H1 (cell line): ENCODE data around the gene HMGN3. TPM values are rescaled to one million over a fixed set of nuclear protein-coding genes. Genes with fewer than 3 reads are reported as not detected.

Experiments
- CTCF ChIA-PET: fragments of 300-600 bp; sonication (Branson Sonifier 250); formaldehyde crosslinking; loops from one replicate; lab custom pipeline; 2021; ENCODE audit not compliant: partially characterized antibody; lab: Charles Lee
- POLR2A ChIA-PET: fragments of 300-600 bp; sonication (Branson Sonifier 250); formaldehyde crosslinking; loops from one replicate; lab custom pipeline; 2021; ENCODE audit warnings: inconsistent platforms; ENCODE audit not compliant: partially characterized antibody; lab: Charles Lee
- DNase-seq, 2 experiments: peaks; one replicate each; pipeline versions ENCODE4 v3.0.0 to v3.0.0-alpha.2; 2010 to 2022; ENCODE audit warnings: low spot score in 2 of 2, low read depth in 1 of 2, mixed read lengths in 1 of 2
- FAIRE-seq: peaks from 2 replicates; lab custom pipeline; 2011; peaks lifted over from hg19 to GRCh38; lab: Jason Lieb, UNC
- H2AFZ ChIP-seq: 2 replicates; pipeline ENCODE4 v1.8.1; 2012; ENCODE audit warnings: low read length, inconsistent platforms
- H2AK5ac ChIP-seq: 2 replicates; pipeline ENCODE4 v1.6.1; 2013; ENCODE audit warnings: low read depth, low read length
- H2BK120ac ChIP-seq: replicated peaks from 2 replicates; pipeline ENCODE3; 2013; ENCODE audit warnings: low read depth, low read length, inconsistent platforms
- H2BK12ac ChIP-seq: 2 replicates; pipeline ENCODE4 v1.6.1; 2013; ENCODE audit warnings: low read depth, low read length
- H2BK15ac ChIP-seq: 2 replicates; pipeline ENCODE4 v1.6.1; 2013; ENCODE audit warnings: low read length
- H2BK20ac ChIP-seq: 2 replicates; pipeline ENCODE4 v1.6.1; 2013; ENCODE audit warnings: low read length
- H2BK5ac ChIP-seq: 2 replicates; pipeline ENCODE4 v1.6.1; 2013; ENCODE audit warnings: low read depth, low read length
- H3K14ac ChIP-seq: 2 replicates; pipeline ENCODE4 v1.6.1; 2013; ENCODE audit warnings: inconsistent platforms; ENCODE audit not compliant: insufficient read length
- H3K18ac ChIP-seq: 2 replicates; pipeline ENCODE4 v1.6.1; 2013; ENCODE audit warnings: low read length; ENCODE audit errors: extremely low read depth
- H3K23ac ChIP-seq: 2 replicates; pipeline ENCODE4 v1.6.1; 2013; ENCODE audit warnings: inconsistent platforms; ENCODE audit not compliant: insufficient read length
- H3K23me2 ChIP-seq: 2 replicates; pipeline ENCODE4 v1.6.1; 2013; ENCODE audit warnings: low read depth, low read length
- H3K27ac ChIP-seq: 2 replicates; pipeline ENCODE4 v1.6.1; 2011; ENCODE audit warnings: low read depth, low read length, inconsistent platforms
- H3K27me3 ChIP-seq, 4 experiments: replicated peaks in 1 of 4; 1 replicate in 1 of 4; 2 replicates in 3 of 4; pipeline versions ENCODE4 v1.6.1 to v1.8.1; 2011 to 2013; ENCODE audit warnings: low read length in 3 of 4, mild to moderate bottlenecking in 3 of 4, inconsistent platforms in 2 of 4, mixed read lengths in 2 of 4, moderate library complexity in 1 of 4; ENCODE audit not compliant: control insufficient read depth in 3 of 4, insufficient read depth in 3 of 4; ENCODE audit errors: extremely low read depth in 1 of 4
- H3K36me3 ChIP-seq, 4 experiments: 2 replicates each; pipeline versions ENCODE4 v1.6.1 to v1.8.1; 2011 to 2013; ENCODE audit warnings: mild to moderate bottlenecking in 4 of 4, low read length in 3 of 4, moderate library complexity in 2 of 4, control low read depth in 1 of 4, inconsistent platforms in 1 of 4; ENCODE audit not compliant: insufficient read depth in 4 of 4, control insufficient read depth in 2 of 4
- H3K4ac ChIP-seq: replicated peaks from 2 replicates; pipeline ENCODE3; 2013; ENCODE audit warnings: low read length, low read depth, mixed read lengths, inconsistent platforms; ENCODE audit not compliant: insufficient read length
- H3K4me1 ChIP-seq, 4 experiments: replicated peaks in 1 of 4; 1 replicate in 1 of 4; 2 replicates in 3 of 4; pipeline versions ENCODE4 v1.6.1 to v1.8.1; 2011 to 2013; ENCODE audit warnings: low read length in 3 of 4, inconsistent platforms in 2 of 4, mixed read lengths in 1 of 4; ENCODE audit not compliant: insufficient read depth in 4 of 4, control insufficient read depth in 3 of 4
- H3K4me2 ChIP-seq, 2 experiments: 2 replicates each; pipeline versions ENCODE4 v1.6.1 to v1.8.1; 2011 to 2013; ENCODE audit warnings: low read depth in 2 of 2, low read length in 2 of 2, control low read depth in 1 of 2, inconsistent platforms in 1 of 2, mild to moderate bottlenecking in 1 of 2; ENCODE audit not compliant: insufficient read depth in 1 of 2
- H3K4me3 ChIP-seq, 4 experiments: fragments of 200-600, 300-600 bp in 1 of 4; sonication (generic), shearing (Covaris generic), sonication (Bioruptor Twin) in 1 of 4; 2 replicates each; pipeline versions ENCODE4 v1.5.1 to v1.8.1; 2011 to 2016; ENCODE audit warnings: low read length in 4 of 4, low read depth in 3 of 4, control low read depth in 2 of 4, inconsistent platforms in 2 of 4, mild to moderate bottlenecking in 2 of 4, mixed read lengths in 1 of 4, moderate library complexity in 1 of 4; ENCODE audit not compliant: insufficient read depth in 2 of 4; ENCODE audit errors: extremely low read depth in 1 of 4
- H3K56ac ChIP-seq: replicated peaks from 2 replicates; pipeline ENCODE3; 2013; ENCODE audit warnings: low read depth, mild to moderate bottlenecking, mixed read lengths, low read length, inconsistent platforms; ENCODE audit not compliant: insufficient read length
- H3K79me1 ChIP-seq: 2 replicates; pipeline ENCODE4 v1.6.1; 2013; ENCODE audit warnings: low read depth, low read length, control low read depth
- H3K79me2 ChIP-seq, 2 experiments: 2 replicates each; pipeline versions ENCODE4 v1.6.1 to v1.8.1; 2012 to 2013; ENCODE audit warnings: low read length in 2 of 2, mild to moderate bottlenecking in 2 of 2, inconsistent platforms in 1 of 2; ENCODE audit not compliant: insufficient read depth in 2 of 2, control insufficient read depth in 1 of 2
- H3K9ac ChIP-seq, 4 experiments: replicated peaks in 1 of 4; 1 replicate in 1 of 4; 2 replicates in 3 of 4; pipeline versions ENCODE4 v1.6.1 to v1.8.1; 2011 to 2013; ENCODE audit warnings: low read depth in 3 of 4, low read length in 3 of 4, control low read depth in 2 of 4, mild to moderate bottlenecking in 2 of 4, moderate library complexity in 2 of 4, inconsistent platforms in 1 of 4; ENCODE audit errors: extremely low read depth in 1 of 4
- H3K9me3 ChIP-seq, 2 experiments: 2 replicates each; pipeline versions ENCODE4 v1.6.1 to v1.8.1; 2012 to 2013; ENCODE audit warnings: mild to moderate bottlenecking in 2 of 2, moderate library complexity in 2 of 2, control low read depth in 1 of 2, inconsistent platforms in 1 of 2, low read depth in 1 of 2, low read length in 1 of 2, mixed read lengths in 1 of 2; ENCODE audit not compliant: insufficient read depth in 2 of 2
- H4K20me1 ChIP-seq, 2 experiments: replicated peaks in 1 of 2; 2 replicates each; pipeline versions ENCODE3 to v1.8.1; 2011 to 2013; ENCODE audit warnings: inconsistent platforms in 2 of 2, low read length in 2 of 2, mild to moderate bottlenecking in 1 of 2; ENCODE audit not compliant: insufficient read depth in 2 of 2, control insufficient read depth in 1 of 2
- H4K5ac ChIP-seq: 2 replicates; pipeline ENCODE4 v1.6.1; 2013; ENCODE audit warnings: low read length, low read depth, mixed read lengths, inconsistent platforms; ENCODE audit not compliant: insufficient read length
- H4K8ac ChIP-seq: 2 replicates; pipeline ENCODE4 v1.8.0; 2013; ENCODE audit warnings: mild to moderate bottlenecking, moderate library complexity, low read length, inconsistent platforms; ENCODE audit not compliant: insufficient read depth; ENCODE audit errors: extremely low read depth
- H4K91ac ChIP-seq: replicated peaks from 2 replicates; pipeline ENCODE3; 2013; ENCODE audit warnings: low read length, mixed read lengths, inconsistent platforms; ENCODE audit not compliant: insufficient read length
- CREB1 ChIP-seq: IDR thresholded peaks from 2 replicates; pipeline ENCODE4 v1.6.1; 2012; ENCODE audit warnings: inconsistent platforms
- POLR2A ChIP-seq, 2 experiments: IDR thresholded peaks; 1 replicate in 1 of 2; 2 replicates in 1 of 2; pipeline ENCODE4 v1.6.1; 2011; ENCODE audit warnings: low read depth in 2 of 2, low read length in 2 of 2, mild to moderate bottlenecking in 2 of 2; ENCODE audit errors: control extremely low read depth in 1 of 2
- RAD21 ChIP-seq, 2 experiments: IDR thresholded peaks in 1 of 2; conservative IDR thresholded peaks in 1 of 2; 2 replicates each; pipeline ENCODE4 v1.6.1; 2011; ENCODE audit warnings: low read depth in 2 of 2, low read length in 2 of 2, improper control_type of control experiment in 1 of 2, inconsistent platforms in 1 of 2, mild to moderate bottlenecking in 1 of 2, moderate library complexity in 1 of 2
- RXRA ChIP-seq: IDR thresholded peaks from 2 replicates; pipeline ENCODE4 v1.6.1; 2011; ENCODE audit warnings: low read depth, mild to moderate bottlenecking, low read length, moderate library complexity; ENCODE audit not compliant: insufficient read depth
- TAF7 ChIP-seq: optimal IDR thresholded peaks from 2 replicates; pipeline ENCODE3; 2011; ENCODE audit warnings: low read depth, mild to moderate bottlenecking, inconsistent platforms, low read length, moderate library complexity, borderline replicate concordance
- WGBS, 2 experiments: shearing (Covaris generic) in 1 of 2; methylation state at CpG; one replicate each; pipeline versions ENCODE4 v1.1.6 to v1.1.7; 2013 to 2015; ENCODE audit warnings: low lambda C conversion rate in 2 of 2, mixed read lengths in 2 of 2, inconsistent platforms in 1 of 2, low coverage in 1 of 2, missing lambda C conversion rate in 1 of 2; ENCODE audit not compliant: insufficient replicate concordance in 2 of 2, insufficient coverage in 1 of 2, insufficient read length in 1 of 2; ENCODE audit errors: extremely low coverage in 1 of 2, missing lambda C conversion rate in 1 of 2; 5-methylcytosine and 5-hydroxymethylcytosine counted together
- polyA plus RNA-seq, 7 experiments: library from polyadenylated mRNA; depleted of rRNA in 3 of 7; stranded (reverse) in 5 of 7; unstranded in 2 of 7; fragments of >200 nt in 5 of 7; fragments of 200-250 nt in 2 of 7; gene quantifications; 1 replicate in 5 of 7; 2 replicates in 1 of 7; 4 replicates in 1 of 7; pipeline versions ENCODE4 v1.2.1 to v1.2.3, GENCODE V29; 2011 to 2013; ENCODE audit warnings: missing spikeins in 2 of 7, mixed read lengths in 2 of 7
- total RNA-seq: library from RNA; stranded (reverse); fragmentation: NEBNext Ultra II Directional; extraction: Animal tissue kit (Norgen Biotek cat#: 25700); gene quantifications from 2 replicates; pipeline ENCODE4 v1.2.1, GENCODE V29; 2021
- TF ChIP-seq, protein P1 (sequence below), 3 experiments: IDR thresholded peaks; 1 replicate in 2 of 3; 2 replicates in 1 of 3; pipeline versions ENCODE4 v1.5.1 to v1.6.1; 2011; ENCODE audit warnings: low read length in 3 of 3, mild to moderate bottlenecking in 3 of 3, inconsistent platforms in 2 of 3, low read depth in 1 of 3, moderate library complexity in 1 of 3; ENCODE audit not compliant: insufficient read depth in 1 of 3; ENCODE audit errors: control extremely low read depth in 1 of 3

The HMGN3 gene
- total and polyA plus RNA-seq, 2 of the 8 experiments (the other 6 are each of a cell fraction or from before 2014, with no cell fraction given), result 84.4 to 167 TPM

GRCh38 chr6:79212859-79213258 lies 21.6 kb downstream of the HMGN3 start:
- H3K23ac ChIP-seq, result no peak overlapping the region
- no peaks in the 10 kb centered on the region for H3K27me3 ChIP-seq
- peaks cover 5% of the 10 kb centered on the region for H3K79me1 ChIP-seq
- no peak overlapping the region for H3K18ac ChIP-seq
- H2BK12ac ChIP-seq, result no peak overlapping the region
- CTCF ChIA-PET, result interaction anchor here (0.6 to 0.8 kb wide), 4 partner anchors 31 to 99 kb away, joined by 3 to 5 read pairs (median 3); no protein-coding TSS in a partner anchor
- no peak overlapping the region for H2BK20ac ChIP-seq
- no peak overlapping the region for H3K4me3 ChIP-seq
- no peak overlapping the region for H3K4ac ChIP-seq
- peaks cover 0 to 13% (median 5%) of the 10 kb centered on the region in 4 experiments; a peak in 4 of 8 replicates for H3K36me3 ChIP-seq
- peaks cover 4 to 61% of the 10 kb centered on the region in 2 experiments for H3K79me2 ChIP-seq
- peaks cover 1 to 9% (median 3%) of the 10 kb centered on the region in 4 experiments; a peak in 5 of 7 replicates for H3K4me1 ChIP-seq
- TF ChIP-seq CREB1 (no peak), TAF7 (no peak), RXRA (no peak), POLR2A (IDR thresholded peaks at IDR 0.05; ENCODE audit: control extremely low read depth in 1 of 2, low read depth in 2 of 2, low read length in 2 of 2) (no peak), RAD21 (IDR thresholded peaks at IDR 0.05 in 1 of 2, conservative IDR thresholded peaks at IDR 0.05 in 1 of 2; ENCODE audit: low read depth in 2 of 2, low read length in 2 of 2) (peak in 1 of 2 experiments; percentile 25; a peak in 1 of 4 replicates)
- TF ChIP-seq, protein P1, sequence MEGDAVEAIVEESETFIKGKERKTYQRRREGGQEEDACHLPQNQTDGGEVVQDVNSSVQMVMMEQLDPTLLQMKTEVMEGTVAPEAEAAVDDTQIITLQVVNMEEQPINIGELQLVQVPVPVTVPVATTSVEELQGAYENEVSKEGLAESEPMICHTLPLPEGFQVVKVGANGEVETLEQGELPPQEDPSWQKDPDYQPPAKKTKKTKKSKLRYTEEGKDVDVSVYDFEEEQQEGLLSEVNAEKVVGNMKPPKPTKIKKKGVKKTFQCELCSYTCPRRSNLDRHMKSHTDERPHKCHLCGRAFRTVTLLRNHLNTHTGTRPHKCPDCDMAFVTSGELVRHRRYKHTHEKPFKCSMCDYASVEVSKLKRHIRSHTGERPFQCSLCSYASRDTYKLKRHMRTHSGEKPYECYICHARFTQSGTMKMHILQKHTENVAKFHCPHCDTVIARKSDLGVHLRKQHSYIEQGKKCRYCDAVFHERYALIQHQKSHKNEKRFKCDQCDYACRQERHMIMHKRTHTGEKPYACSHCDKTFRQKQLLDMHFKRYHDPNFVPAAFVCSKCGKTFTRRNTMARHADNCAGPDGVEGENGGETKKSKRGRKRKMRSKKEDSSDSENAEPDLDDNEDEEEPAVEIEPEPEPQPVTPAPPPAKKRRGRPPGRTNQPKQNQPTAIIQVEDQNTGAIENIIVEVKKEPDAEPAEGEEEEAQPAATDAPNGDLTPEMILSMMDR (IDR thresholded peaks at IDR 0.05; ENCODE audit: control extremely low read depth in 1 of 3, insufficient read depth in 1 of 3, low read depth in 1 of 3, low read length in 3 of 3), result peak in 1 of 3 experiments; percentile 4; a peak in 1 of 4 replicates
- H2AK5ac ChIP-seq, result no peak overlapping the region
- peaks cover 3 to 6% of the 10 kb centered on the region in 2 experiments for H4K20me1 ChIP-seq
- no peak overlapping the region for H4K8ac ChIP-seq
- no peaks in the 10 kb centered on the region for H3K9me3 ChIP-seq
- no peak overlapping the region for H2AFZ ChIP-seq
- DNase-seq, result no peak
- no peak overlapping the region for H3K56ac ChIP-seq
- H3K14ac ChIP-seq, result no peak overlapping the region
- no peak overlapping the region for H3K9ac ChIP-seq
- POLR2A ChIA-PET, result no interaction called here
- H3K4me2 ChIP-seq, result no peak overlapping the region
- 94% methylated on average over 2 of the region's 2 CpGs; no CpG with 5 or more reads in 1 of the 2 experiments for WGBS, 2 experiments
- H2BK15ac ChIP-seq, result no peak overlapping the region
- FAIRE-seq, result no peak
- H4K91ac ChIP-seq, result no peak overlapping the region
- no peak overlapping the region for H4K5ac ChIP-seq
- H3K23me2 ChIP-seq, result no peaks in the 10 kb centered on the region
- H2BK120ac ChIP-seq, result no peak overlapping the region
- H2BK5ac ChIP-seq, result no peak overlapping the region
- H3K27ac ChIP-seq, result no peak overlapping the region
